Tibial nerve (tissue), 3 donors: Measurements from ENCODE around the gene COL6A5.

ENCODE experiments used
- POLR2A ChIP-seq, 2 donors: fragments of 450-650 bp; IDR thresholded peaks; one replicate each; pipeline ENCODE4 v1.6.1; 2017; ENCODE audit warnings: antibody characterized with exemption in 2 of 2, mild to moderate bottlenecking in 2 of 2, moderate library complexity in 2 of 2
- TF ChIP-seq, protein P1 (sequence below), 5 experiments: fragments of 200-600 bp in 3 of 5; fragments of 450-650 bp in 2 of 5; sonication (generic) in 3 of 5; IDR thresholded peaks; one replicate each; pipeline ENCODE4 v1.5.1; 2016 to 2019; ENCODE audit warnings: antibody characterized with exemption in 5 of 5, mild to moderate bottlenecking in 3 of 5, moderate library complexity in 2 of 5

DNA sequence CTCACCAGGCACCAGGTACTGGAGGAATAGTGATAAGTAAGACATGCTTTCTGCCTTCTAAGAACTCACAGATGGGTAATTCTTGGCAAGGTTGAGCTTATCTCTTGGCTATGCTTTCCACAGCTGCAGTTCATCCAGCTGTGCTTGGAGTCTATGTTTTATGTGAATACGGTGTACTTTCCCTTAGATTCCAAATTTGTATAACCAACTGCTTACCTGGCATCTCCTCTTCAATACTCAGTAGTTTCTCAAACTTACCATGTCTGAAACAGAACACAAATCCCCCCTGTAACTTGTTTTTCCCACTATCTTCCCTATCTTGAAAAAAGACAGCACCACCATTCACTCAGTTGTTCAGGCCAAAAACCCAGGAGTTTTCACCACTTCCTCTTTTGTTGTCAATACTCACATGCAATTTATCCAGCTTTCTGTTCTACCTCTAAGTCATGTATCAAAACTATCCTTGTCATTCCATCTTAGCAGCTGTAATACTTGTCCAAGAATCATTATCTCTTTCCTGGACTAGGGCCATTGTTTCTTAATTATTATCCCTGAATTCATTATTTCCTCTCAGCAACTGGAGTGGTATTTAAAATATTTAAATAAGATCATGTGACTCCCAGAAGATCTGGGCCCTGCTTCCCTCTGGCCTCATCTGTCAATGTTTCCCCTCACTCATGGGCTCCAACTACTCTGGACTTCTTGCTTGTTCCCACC is 32.6 kb downstream of the COL6A5 start:
- no peak for TF ChIP-seq POLR2A (IDR thresholded peaks at IDR 0.05)
- TF ChIP-seq, protein P1, sequence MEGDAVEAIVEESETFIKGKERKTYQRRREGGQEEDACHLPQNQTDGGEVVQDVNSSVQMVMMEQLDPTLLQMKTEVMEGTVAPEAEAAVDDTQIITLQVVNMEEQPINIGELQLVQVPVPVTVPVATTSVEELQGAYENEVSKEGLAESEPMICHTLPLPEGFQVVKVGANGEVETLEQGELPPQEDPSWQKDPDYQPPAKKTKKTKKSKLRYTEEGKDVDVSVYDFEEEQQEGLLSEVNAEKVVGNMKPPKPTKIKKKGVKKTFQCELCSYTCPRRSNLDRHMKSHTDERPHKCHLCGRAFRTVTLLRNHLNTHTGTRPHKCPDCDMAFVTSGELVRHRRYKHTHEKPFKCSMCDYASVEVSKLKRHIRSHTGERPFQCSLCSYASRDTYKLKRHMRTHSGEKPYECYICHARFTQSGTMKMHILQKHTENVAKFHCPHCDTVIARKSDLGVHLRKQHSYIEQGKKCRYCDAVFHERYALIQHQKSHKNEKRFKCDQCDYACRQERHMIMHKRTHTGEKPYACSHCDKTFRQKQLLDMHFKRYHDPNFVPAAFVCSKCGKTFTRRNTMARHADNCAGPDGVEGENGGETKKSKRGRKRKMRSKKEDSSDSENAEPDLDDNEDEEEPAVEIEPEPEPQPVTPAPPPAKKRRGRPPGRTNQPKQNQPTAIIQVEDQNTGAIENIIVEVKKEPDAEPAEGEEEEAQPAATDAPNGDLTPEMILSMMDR (IDR thresholded peaks at IDR 0.05): no peak
